Amygdala (tissue), 56 donors: ENCODE data around the gene ARL16.

ENCODE experiments used
- DNase-seq, 56 donors: peaks; one replicate each; lab custom pipeline; 2025; lab: John Stamatoyannopoulos, UW

ARL16 gene

DNA sequence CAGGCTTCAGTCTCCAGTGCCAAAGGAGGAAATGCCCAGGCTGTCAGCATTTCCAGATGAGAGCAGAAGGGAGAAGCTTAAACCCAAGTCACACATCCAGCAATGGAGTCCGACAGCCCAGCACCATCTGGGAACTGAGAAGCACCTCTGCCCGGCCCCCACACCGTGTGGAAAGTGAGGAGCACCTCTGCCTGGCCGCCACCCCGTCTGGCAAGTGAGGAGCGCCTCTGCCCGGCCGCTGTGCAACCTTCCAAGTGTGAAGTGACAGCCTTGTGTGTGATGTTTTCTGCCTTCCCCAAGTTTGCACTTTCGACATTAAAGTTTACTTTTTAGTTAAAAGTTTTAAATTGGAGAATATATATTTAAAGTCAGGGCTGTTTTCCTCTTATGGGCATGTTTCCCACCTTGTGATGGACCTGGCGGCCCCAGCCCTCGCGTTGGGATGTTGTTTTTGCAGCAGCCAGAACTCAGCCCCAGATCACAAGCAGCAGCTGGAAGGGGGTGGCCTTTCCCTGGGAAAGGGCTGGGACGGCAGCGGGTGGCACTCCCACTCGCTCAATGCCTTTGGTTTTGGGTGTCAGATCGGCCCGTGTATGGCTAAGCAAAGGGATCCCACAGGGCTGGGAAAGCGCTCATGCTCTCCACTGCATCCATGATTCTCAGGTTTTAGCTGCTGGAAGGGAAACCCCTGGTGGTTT, 9.9 kb downstream of the ARL16 start:
- DNase-seq, result no peak

DNA sequence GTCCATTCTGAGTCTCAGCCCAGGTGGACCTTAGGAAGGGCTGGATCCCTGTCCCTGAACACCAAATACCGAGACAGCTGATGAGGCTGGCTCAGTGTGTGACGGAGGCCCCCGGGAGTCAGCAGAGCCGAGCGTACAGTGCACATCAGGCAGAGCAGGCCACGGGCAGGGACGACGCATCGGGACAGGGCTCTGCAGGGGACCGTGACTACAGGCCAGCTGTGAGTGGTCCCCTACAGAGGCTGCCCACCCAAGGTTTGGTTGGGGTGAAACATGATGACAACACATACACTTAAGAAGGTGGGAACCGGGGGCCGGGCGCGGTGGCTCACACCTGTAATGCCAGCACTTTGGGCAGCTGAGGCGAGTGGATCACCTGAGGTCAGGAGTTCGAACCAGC, 10.6 kb downstream of the ARL16 start:
- DNase-seq, result no peak

DNA sequence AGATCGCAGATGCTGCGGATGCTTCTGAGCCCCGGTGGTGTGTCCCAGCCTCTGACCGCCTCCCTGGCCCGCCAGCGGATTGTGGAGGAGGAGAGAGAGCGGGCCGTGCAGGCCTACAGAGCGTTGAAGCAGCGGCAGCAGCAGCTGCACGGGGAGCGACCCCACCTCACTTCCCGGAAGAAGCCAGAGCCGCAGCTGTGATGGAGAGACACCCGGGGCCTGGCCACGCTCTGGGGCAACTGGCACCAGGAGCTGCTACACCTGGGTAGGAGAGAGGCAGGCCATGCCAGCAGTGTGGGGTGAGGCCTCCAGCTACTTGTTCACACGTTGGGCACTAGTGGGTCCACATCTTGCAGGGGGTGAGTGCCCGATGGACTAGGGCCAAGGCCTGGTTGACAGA, 11.1 kb downstream of the ARL16 start:
- DNase-seq, result no peak

DNA sequence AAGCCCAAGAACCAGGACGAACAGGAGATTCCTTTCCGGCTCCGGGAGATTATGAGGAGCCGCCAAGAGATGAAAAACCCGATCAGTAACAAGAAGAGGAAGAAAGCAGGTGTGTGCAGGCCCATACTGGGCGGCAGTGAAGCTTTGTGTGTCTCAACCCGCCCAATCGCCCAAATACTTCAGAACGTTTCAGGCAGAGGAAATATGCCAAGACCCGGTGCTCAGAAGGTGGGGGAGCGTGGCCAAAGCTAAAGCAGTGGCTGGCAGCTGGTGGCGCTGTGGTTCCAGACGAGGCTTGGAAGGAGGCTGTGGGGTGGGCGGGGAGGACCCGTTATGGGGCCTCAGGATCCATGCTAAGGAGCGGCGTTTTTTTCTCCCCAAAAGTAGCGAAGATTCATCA, 15.8 kb downstream of the ARL16 start:
- no peak for DNase-seq

DNA sequence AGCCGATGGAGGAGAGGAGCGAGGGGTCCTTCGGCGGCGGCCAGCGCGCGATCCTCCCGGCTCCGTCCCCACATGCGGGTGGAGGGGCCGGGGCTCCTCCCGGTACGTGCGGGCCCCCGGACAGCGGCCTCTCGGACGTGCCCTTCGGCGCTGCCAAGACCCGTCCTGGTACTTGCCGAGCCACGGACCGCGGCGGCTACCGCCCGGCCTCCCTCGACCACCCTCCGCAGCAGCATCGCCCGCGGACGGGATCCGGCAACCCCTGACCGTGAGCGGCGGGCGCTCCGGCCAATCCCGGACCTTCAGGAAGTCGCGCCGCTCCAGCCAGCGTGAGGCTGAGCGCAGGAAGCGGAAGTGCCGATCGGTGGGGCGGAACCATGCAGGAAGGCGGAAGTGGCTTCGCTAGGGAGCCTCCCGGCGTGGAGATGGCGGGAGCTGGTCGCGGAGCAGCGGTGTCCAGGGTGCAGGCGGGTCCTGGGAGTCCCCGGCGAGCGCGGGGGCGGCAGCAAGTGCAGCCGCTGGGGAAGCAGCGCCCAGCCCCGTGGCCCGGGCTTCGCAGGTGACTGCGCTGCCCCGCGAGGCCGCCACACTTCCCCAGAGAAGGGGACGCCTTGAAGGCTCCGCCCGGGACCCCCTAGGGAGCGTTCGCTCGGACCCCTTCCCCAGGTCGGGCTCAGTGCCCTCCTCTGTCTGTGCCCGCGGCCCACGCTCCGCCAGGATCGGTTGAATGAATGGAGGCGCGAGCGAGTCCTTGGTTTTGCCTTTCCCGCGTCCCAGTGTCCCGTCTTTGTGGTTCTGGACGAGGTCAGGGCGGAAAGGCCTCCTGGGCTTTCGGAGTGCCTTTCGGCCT, 17.0 kb downstream of the ARL16 start, which contains the start of the genes CCDC137 and OXLD1:
CCDC137 (plus strand) TSS at position 396 of the 850 bp plus-strand sequence; CDS start at position 426, 30 bp downstream.
OXLD1 (minus strand) TSS at position 264 of the 850 bp plus-strand sequence; CDS start at position 236, 28 bp downstream.
- peak; percentile 73 to 97 (median 92) for DNase-seq

DNA sequence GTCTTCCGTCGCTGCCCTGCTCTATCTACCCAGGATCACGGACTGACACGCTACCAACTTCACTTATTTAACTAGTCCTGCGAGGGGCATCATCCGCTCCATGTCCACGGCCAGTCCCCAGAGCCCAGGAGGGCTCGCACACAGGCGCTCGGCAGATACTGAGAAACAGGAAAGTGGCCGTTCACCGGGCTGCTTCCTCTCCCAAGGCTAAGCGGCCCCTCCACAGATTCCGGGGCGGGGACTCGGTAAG, 17.6 kb downstream of the ARL16 start:
- no peak for DNase-seq

DNA sequence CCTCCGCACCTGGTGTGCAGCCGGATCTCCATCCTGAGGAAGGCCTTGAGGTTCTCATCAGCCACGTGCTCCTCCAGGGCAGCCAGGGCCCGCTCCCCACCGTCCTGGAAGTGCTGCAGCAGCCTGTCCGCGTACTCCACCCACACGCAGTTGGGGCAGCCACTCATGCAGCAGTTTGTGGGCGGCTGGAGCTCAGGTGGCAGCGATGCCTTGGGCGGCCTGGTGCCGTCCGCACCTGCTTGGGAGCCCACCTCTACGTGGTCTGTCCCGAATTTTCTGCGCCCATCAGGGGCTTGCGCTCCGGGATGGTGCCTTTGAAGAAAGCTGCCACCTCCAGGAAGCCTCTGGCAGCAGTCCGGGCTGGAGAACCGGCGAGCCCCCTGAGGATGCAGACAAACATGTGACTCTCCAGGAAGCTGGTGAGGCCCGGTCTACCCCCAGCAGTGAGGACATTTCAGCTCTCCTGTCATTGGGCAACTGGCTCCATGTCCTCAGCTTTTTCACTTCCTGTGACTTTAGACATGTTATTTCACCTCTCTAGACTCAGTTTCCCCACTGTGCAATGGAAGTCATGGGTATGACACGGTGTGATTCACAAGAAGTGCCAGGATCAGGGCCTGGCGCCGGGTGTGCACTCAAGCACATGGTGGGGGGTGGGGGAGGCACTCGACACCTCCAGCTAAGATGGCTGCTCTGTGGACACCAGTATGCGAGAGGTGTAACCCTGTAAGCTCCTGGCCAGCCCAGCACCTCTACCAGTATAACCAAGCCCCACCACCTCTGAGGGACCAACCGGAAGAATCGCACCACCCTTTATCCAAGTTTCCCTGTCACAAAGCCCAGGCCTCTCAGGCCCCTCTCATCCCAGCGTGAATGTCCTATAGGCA, 18.1 kb downstream of the ARL16 start:
- DNase-seq, result peak in 5 of 56 donors; percentile 7 to 31 (median 18)

DNA sequence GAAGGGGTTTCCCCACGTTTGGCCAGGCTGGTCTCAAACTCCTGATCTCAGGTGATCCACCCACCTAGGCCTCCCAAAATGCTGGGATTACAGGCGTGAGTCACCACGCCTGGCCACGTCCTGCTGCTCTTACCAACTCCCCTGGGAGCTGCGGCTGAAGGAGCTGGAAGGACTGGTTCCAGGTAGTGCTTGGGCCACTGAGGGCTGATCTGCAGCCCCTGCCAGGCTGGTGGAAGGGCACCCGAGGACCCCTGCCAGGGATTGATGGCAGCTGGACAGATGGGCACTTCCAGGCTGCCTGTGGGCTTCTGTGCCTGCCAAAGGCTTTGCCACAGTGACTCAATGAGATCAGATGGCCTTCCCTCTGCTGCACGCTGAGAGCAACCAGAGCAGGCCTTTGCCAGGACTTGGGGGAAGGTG, 19.5 kb downstream of the ARL16 start:
- no peak for DNase-seq

DNA sequence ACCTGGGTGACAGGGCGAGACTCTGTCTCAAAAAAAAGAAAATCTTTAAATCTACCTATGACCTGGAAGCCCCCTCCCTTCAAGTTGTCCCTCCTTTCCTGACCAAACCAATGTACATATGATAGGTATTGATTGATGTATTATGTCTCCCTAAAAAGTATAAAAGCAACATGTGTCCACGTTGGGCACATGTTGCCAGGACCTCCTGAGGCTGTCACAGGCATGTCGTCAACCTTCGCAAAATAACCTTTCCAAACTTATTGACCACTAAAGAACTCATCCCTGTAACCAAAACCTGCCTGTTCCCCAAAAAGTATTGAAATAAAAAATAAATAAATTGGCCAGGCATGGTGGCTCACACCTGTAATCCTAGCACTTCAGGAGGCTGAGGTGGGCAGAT, 21.6 kb downstream of the ARL16 start:
- no peak for DNase-seq

DNA sequence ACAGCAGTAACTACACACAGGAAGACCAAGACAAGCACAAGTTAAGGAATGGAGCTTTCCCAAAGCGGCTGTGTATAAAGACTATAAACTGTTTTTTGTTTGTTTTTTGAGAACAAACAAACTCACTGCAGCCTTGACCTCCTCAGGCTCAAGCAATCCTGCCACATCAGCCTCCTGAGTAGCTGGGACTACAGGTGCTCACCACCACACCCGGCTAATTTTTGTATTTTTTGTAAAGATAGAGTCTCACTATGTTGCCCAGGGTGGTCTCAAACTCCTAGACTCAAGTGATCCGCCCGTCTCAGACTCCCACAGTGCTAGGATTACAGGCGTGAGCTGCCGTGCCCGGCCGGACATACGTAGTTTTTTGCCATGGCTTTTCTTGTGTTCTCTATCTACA, 23.2 kb downstream of the ARL16 start:
- DNase-seq, result no peak

DNA sequence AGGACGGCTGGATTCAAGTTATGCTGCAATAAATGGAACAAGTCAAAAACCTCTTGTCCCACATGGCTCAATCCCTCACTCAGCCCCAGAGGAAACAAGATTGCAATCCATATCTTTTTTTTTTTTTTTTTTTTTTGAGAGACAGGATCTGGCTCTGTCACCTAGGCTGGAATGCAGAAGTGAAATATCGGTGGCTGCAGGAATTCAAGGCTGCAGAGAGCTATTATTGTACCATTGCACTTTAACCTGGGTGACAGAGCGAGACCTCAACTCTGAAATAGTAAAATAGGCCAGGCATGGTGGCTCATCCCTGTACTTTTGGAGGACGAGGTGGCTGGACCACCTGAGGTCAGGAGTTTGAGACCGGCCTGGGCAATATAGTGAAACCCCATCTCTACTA, 24.6 kb downstream of the ARL16 start:
- DNase-seq, result no peak

DNA sequence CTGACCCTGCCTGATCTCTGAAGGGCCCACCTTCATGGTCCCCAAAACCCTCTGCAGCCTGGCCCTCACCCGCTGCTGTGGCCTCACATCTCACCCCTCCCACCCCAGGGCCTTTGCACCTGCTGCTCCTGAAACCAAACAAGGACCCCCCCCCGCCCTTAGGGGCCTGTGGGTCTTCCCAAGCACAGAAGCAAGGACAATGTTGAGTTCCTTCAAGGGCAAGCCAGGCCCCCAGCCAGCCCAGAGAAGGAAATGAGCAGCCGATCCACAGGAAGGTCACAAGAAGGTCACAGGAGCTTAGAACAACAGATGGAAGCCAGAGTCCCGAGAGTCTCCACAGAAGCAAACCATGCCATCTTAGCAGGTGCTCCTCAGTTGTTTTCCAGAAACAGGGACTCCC, 26.8 kb downstream of the ARL16 start:
- no peak for DNase-seq

DNA sequence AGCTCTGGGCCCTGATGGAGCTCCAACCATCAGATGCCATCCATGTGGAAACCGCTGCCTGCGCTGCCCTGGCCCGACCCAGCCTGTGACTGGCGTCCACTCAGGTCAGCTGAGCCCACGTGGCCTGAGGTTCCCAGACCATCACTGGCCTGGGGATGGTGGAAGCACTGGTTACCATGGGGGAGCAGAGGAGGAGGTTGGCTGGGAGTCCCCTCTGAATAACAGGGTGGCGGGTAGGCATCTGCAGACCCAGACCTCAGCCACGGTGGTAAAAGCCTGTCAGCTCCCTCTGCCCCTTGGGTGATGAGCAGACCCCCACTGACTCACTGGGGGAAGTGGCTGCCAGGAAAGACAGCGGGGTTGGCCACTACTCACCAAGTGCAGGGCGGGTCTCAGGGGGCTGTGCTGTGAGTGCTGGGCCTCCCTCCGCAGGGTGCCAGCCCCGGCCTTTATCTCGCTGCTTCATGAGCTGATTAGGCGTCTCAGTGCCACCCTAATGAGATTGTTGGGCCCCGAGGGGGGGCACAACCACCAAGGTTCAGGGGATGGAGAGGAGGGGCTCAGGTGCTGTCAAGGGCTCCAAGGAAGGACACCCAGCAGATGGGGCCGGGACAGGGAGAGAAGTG, 27.4 kb downstream of the ARL16 start, which contains the start of gene PDE6G:
PDE6G (minus strand) TSS at position 425 of the 626 bp plus-strand sequence. CDS start 3,237 bp downstream, outside the sequence.
- no peak for DNase-seq

DNA sequence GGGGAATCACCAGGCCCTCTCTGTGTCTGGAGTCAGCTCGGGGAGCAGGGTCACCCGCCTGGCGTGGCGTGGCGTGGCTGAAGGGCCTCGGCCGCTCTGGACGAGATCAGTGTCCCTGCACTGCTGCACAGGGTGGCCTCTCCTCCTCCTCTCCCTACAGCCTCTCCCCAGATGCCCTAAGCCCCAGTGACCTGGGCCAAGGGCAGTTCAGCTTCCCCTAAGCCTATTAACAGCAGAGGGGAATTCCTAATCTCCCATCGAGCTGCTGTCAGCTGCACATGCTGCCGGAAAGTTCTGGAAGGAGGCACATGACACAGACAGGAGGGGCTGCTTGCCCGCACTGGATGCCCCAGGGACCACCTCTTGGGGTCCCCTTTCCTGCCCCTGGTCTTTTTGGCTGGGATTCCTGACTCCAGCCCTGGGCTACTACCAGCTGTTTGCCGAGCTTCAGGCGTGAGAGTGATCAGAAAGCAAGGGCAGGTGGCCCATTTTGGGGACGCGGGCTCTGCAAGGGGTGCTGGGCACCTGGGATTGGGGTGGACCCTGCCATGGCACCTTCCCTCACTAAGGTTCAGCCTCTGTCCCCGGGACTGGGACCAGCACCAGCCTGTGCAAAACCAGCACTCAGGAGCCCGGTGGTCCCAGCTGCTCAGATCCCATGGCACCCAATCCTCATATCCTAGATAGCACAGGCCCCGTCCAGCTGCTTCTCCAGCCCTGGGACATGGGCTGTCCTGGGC, 28.0 kb downstream of the ARL16 start:
- DNase-seq, result no peak

DNA sequence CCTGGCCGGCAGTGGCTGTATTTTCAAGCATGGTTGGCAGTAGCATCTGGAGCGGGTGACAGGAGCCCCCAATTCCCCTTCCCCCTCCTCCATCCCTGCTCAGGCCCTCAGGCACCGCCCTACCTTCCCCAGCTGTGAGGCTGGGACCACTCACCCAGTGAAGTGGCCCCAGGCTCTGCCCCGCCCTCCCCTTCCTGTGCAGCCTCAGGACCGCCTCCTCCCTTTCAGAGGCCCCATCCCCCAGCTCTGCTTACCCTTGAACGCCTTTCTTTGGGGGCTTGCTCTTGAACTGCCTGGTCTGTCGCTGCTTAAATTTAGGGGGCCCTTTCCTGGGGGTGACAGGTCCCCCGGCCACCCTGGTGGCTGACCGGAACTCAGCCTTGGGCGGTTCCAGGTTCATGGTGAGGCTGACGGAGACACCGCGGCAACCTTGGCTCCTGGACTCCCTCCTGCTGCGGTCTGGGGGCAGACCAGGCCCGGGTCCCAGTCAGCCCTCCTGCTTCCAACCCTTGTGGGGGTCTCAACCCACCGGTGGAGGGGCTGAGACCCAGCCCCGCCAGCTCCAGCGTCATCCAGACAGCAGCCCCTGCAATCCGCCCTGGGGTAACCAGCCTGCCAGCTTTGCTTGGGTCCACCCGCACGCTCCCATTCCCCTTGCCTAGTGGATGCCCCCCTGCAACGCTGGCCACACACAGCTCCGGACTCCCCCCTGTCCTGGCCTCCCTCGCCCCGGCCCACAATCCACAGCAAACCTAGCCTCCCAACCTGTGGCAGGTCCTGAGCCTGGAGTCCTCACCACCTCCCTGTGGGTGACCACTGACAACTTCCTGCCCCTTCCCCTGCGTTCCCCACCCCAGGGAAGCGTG, 30.5 kb downstream of the ARL16 start:
- no peak for DNase-seq

DNA sequence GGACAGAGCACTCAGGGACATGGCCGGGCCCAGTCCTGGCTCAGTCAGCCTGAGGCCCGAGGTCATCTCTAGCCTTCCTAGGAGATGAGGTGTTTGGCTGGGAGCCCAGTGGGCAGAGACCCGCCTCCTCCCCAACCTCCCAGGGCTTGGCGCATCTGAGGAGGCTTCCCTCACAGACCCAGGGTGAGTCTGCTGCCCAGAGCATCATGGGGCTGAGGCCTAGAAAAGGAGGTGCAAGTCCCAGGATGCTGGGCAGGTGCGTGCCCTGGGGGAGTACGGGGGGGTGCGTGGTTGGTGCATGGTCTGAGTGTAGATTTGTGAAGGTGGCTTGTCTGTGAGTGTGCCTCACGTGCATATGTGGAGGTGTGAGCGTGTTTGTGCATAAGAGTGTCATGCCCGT, 31.9 kb downstream of the ARL16 start:
- DNase-seq, result no peak

DNA sequence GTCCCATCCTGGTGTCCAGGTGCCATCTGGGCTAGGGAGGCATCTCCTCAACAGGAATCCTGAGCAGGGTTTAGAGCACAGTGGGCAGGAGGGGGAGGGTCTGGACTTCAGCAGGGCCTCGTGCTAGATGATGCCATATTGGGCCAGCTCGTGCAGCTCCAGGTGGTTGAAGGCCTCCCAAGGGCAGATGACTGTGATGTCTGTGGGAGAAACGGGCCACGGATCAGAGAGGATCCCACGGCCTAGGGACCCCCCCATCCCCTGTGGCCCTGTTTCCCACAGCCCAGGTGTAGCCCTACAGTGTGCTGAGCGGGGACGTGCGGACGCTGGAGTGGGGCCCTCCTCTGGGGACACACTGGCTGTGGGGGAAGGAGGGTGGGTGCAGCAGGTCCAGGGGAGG, 32.6 kb downstream of the ARL16 start:
- no peak for DNase-seq

DNA sequence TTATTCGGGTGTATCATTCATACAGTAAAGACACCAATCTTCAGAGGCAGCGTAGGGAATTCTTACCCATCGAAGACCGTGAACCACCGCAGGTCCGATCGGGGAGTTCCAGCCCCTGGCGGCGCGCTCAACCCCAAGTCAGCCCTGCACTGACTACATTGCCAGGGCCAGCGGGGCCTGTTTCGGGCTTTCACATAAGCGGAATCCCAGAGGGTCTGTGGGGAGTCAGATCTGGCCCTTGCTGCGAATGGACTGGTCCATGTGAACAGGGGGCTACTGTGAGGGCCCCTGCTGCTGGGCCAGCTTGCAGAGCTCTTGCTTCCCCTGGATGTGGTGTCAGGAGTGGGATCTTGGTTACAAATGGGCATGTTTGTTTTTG, 34.9 kb downstream of the ARL16 start:
- no peak for DNase-seq
